Ectodermal cell (in vitro differentiated cells): ENCODE data around the gene B3GALT6.

Experiments used
- H3K27ac ChIP-seq: 2 replicates; pipeline ENCODE4 v1.7.0; 2013; ENCODE audit warnings: mild to moderate bottlenecking, low read depth, low read length; ENCODE audit not compliant: insufficient read depth, poor library complexity, severe bottlenecking
- H3K27me3 ChIP-seq: 2 replicates; pipeline ENCODE4 v1.7.0; 2013; ENCODE audit warnings: mild to moderate bottlenecking, low read length; ENCODE audit not compliant: insufficient read depth, control insufficient read depth, poor library complexity, severe bottlenecking
- H3K36me3 ChIP-seq: one replicate; pipeline ENCODE4 v1.7.0; 2013; ENCODE audit warnings: low read length; ENCODE audit not compliant: control insufficient read depth, insufficient read depth
- H3K4me1 ChIP-seq: one replicate; pipeline ENCODE4 v1.7.0; 2013; ENCODE audit warnings: low read length; ENCODE audit not compliant: control insufficient read depth, insufficient read depth
- H3K4me3 ChIP-seq: 2 replicates; pipeline ENCODE4 v1.7.0; 2013; ENCODE audit warnings: low read depth, low read length, control low read depth; ENCODE audit not compliant: insufficient read depth
- H3K9me3 ChIP-seq: 2 replicates; pipeline ENCODE4 v1.7.0; 2013; ENCODE audit warnings: mild to moderate bottlenecking, low read length, moderate library complexity; ENCODE audit not compliant: control insufficient read depth
- WGBS, 2 experiments: methylation state at CpG; one replicate each; pipeline ENCODE4 v1.1.7; 2013; ENCODE audit warnings: missing lambda C conversion rate in 2 of 2; 5-methylcytosine and 5-hydroxymethylcytosine counted together

Gene B3GALT6

DNA sequence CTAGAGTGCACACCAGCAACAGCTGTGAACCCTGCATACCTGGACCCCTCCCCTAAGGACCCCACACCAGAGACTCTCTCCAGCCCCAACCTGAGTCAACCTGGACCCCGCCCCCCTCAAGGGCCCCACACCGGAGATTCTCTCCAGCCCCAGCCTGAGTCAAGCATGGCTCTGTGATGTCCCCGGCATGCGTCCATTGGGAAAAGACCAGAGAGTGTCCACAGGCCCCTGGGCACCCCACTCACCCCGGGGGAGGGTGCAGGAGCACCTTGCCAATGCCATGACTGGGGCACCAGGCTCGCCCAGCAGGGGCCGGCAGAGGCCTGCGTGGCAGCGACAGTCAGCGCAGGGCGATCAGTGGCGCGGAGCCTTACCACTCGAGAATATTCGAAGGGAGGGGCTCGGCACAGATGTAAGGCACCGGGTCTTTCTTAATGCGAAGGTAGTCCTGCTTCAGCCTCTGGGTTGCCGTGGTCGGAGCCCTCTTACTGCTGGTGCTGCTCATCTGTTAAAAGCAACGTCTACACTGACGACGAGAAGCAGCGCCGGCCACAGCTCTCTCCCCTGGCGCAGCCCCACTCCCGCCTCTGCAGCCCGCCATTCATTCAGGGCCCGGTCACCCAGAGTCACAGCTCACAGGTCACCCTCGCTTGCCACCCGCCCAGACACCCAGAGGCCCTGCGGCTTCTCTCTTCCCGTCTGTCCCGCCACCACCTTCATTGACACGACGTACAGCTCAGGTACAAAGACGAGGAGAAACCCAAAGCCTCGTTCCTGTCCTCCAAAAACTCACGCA lies 35.6 kb downstream of the B3GALT6 start:
- 97% methylated on average over 39 of the region's 39 CpGs for WGBS, 2 experiments
- H3K36me3 ChIP-seq = peaks cover 24% of the 10 kb centered on the region
- H3K9me3 ChIP-seq = no peaks in the 10 kb centered on the region
- H3K27me3 ChIP-seq = no peaks in the 10 kb centered on the region
- H3K4me3 ChIP-seq = no peak overlapping the region
- H3K27ac ChIP-seq = no peak overlapping the region
- peaks cover 14% of the 10 kb centered on the region for H3K4me1 ChIP-seq

- H3K4me1 ChIP-seq = peaks cover 14% of the 10 kb centered on the region
- H3K36me3 ChIP-seq = peaks cover 18% of the 10 kb centered on the region
- no peaks in the 10 kb centered on the region for H3K9me3 ChIP-seq
- 96% methylated on average over 13 of the region's 13 CpGs for WGBS, 2 experiments
- H3K4me3 ChIP-seq = no peak overlapping the region
- H3K27ac ChIP-seq = no peak overlapping the region
- H3K27me3 ChIP-seq = no peaks in the 10 kb centered on the region
Observed at GRCh38 chr1:1268284-1268682, 36.2 kb downstream of the B3GALT6 start.

GRCh38 chr1:1270813-1271212 lies 38.8 kb downstream of the B3GALT6 start:
- no peaks in the 10 kb centered on the region for H3K27me3 ChIP-seq
- H3K9me3 ChIP-seq = no peaks in the 10 kb centered on the region
- H3K4me3 ChIP-seq = no peak overlapping the region
- H3K27ac ChIP-seq = no peak overlapping the region
- H3K4me1 ChIP-seq = peaks cover 22% of the 10 kb centered on the region
- 92 to 95% methylated on average over 7 of the region's 7 CpGs for WGBS, 2 experiments
- H3K36me3 ChIP-seq = peaks cover 9% of the 10 kb centered on the region

DNA sequence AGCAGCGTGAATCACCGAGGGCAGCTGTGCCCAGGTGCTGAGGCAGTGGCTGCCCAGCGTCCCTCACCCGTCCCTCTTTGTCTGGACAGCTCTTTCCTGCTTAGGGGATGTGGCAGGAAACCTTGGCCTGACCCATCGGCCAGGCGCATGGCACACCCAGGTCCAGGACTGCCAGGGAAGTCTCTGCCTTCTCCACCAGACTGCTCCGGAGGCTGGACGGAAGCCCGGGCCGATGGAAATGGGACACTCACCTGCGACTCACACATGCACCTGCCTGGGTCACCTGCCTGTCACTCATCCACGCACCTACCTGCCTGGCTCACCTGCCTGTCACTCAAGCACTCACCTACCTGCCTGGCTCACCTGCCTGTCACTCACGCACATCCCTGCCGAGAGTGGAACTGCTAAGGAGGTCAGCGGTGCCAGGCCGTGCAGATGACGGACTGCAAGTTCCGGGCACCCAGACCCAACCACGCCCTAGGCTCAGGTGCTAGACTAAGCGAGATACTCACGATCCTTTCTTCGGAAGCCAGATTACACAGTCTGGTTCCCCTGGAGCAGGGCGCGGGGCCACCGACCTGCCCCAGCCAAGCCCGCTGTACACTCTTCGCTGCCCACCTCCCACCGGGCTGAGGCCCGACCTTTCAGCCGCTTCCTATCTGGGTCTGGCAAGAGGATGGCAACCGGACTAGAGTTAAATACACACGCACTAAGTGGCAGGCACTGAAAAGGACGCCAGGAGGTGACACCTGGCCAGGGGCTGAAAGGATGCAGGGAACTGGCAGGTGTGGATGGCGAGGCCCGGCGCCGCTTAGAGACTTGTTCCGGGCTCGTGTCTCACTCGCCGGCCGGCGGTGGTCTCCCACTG lies 40.5 kb downstream of the B3GALT6 start:
- peak overlapping the region; percentile 97 for H3K4me3 ChIP-seq
- H3K4me1 ChIP-seq = peaks cover 22% of the 10 kb centered on the region
- WGBS, 2 experiments = 57% methylated on average over 43 of the region's 43 CpGs
- H3K36me3 ChIP-seq = peaks cover 5% of the 10 kb centered on the region
- H3K27me3 ChIP-seq = no peaks in the 10 kb centered on the region
- no peaks in the 10 kb centered on the region for H3K9me3 ChIP-seq
- H3K27ac ChIP-seq = no peak overlapping the region

GRCh38 chr1:1273209-1273511 lies 41.1 kb downstream of the B3GALT6 start:
- WGBS, 2 experiments = 1% methylated on average over 31 of the region's 31 CpGs
- H3K27ac ChIP-seq = no peak overlapping the region

DNA sequence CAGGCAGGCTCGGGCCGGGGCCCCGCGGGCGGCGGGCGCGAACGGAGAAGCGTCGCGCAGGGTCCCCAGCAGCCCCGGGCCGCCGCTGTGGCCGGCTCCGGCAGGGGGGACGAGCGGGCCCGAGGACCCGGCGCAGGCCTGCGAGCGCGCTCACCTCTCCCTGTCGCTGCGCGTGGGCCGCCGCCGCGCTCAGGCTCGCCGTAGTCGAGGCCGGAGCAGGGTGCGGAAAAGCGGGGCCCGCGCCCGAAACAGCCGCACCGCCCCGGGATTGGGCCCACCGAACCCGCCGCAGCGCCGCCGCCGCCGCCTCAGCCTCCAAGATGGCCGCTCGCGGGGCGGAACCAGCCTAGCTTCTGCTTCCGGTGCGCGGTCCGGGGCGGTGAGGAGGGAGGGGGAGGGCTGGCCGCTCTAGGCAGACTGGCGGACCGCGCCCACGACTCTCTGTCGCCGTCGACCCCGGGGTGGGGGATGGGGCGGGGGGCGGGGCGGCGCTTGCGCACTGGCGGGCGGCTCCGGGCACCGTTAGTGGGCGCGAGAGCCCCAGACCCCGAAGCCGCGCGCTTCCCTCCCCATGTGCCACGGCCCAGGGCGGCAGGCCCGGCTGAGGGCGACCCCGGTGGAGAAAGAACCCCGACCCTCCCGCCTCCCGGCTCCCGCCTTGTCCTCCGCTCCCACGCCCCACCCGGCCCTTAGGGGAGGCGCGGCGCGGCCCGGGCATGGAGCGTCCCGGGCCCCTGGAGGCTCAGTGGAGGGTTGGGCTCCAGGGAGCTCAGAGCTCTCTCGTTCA lies 41.7 kb downstream of the B3GALT6 start, which contains the start of gene UBE2J2:
TSS of gene UBE2J2 (minus strand) at position 343 of the 787 bp plus-strand sequence. CDS start 5,862 bp downstream, outside the sequence.
- Histone ChIP-seq H3K36me3 (no peaks in the 10 kb centered on the region), H3K9me3 (no peaks in the 10 kb centered on the region), H3K4me1 (peaks cover 22% of the 10 kb centered on the region), H3K4me3 (peak within 1 kb of the TSS; percentile 97), H3K27me3 (no peaks in the 10 kb centered on the region), H3K27ac (no peak within 1 kb of the TSS)
- WGBS, 2 experiments = 0 to 1% methylated on average over 105 of the region's 105 CpGs

More at GRCh38 chr1:1273209-1273511, 41.1 kb downstream of the B3GALT6 start:
- no peaks in the 10 kb centered on the region for H3K27me3 ChIP-seq
- H3K4me1 ChIP-seq = peaks cover 22% of the 10 kb centered on the region
- H3K9me3 ChIP-seq = no peaks in the 10 kb centered on the region
- H3K36me3 ChIP-seq = no peaks in the 10 kb centered on the region
- H3K4me3 ChIP-seq = peak overlapping the region; percentile 97

GRCh38 chr1:1274299-1274930 lies 42.4 kb downstream of the B3GALT6 start:
- no peaks in the 10 kb centered on the region for H3K27me3 ChIP-seq
- peak overlapping the region; percentile 97 for H3K4me3 ChIP-seq
- no peak overlapping the region for H3K27ac ChIP-seq
- WGBS, 2 experiments = 41% methylated on average over 31 of the region's 31 CpGs
- peaks cover 22% of the 10 kb centered on the region for H3K4me1 ChIP-seq
- H3K9me3 ChIP-seq = no peaks in the 10 kb centered on the region
- H3K36me3 ChIP-seq = no peaks in the 10 kb centered on the region

GRCh38 chr1:1274931-1275431 lies 42.9 kb downstream of the B3GALT6 start:
- Histone ChIP-seq H3K9me3 (no peaks in the 10 kb centered on the region), H3K4me3 (no peak overlapping the region), H3K36me3 (no peaks in the 10 kb centered on the region), H3K4me1 (peaks cover 22% of the 10 kb centered on the region), H3K27me3 (no peaks in the 10 kb centered on the region), H3K27ac (no peak overlapping the region)
- 93 to 95% methylated on average over 15 of the region's 15 CpGs for WGBS, 2 experiments

- Histone ChIP-seq H3K27ac (no peak overlapping the region), H3K4me1 (peaks cover 22% of the 10 kb centered on the region), H3K9me3 (no peaks in the 10 kb centered on the region), H3K36me3 (no peaks in the 10 kb centered on the region), H3K27me3 (no peaks in the 10 kb centered on the region), H3K4me3 (no peak overlapping the region)
- 94 to 95% methylated on average over 9 of the region's 9 CpGs for WGBS, 2 experiments
Observed at GRCh38 chr1:1275836-1276235, 43.8 kb downstream of the B3GALT6 start.
